Measurements from ENCODE around the gene JARID2. TPM values are rescaled to one million over a fixed set of nuclear protein-coding genes. Genes with fewer than 3 reads are reported as not detected.

JARID2 gene
- total RNA-seq, 2 donors from 2014 or later = 20.7 to 50.3 TPM

- no peaks in the 10 kb centered on the region for H3K27me3 Mint-ChIP-seq
- peak overlapping the region; percentile 71 for H3K4me3 Mint-ChIP-seq
- peaks cover 68% of the 10 kb centered on the region for H3K4me1 Mint-ChIP-seq
- no peak for ATAC-seq (replicated peaks)
- peaks cover 74% of the 10 kb centered on the region for H3K36me3 Mint-ChIP-seq (ENCODE audit: low read depth)
- no peaks in the 10 kb centered on the region for H3K9me3 Mint-ChIP-seq
- H3K27ac Mint-ChIP-seq = peak overlapping the region; percentile 91
Measured at GRCh38 chr6:15431762-15432483, 186.1 kb downstream of the JARID2 start.

GRCh38 chr6:15433511-15433861 is 187.6 kb downstream of the JARID2 start:
- peak overlapping the region; percentile 91 for H3K27ac Mint-ChIP-seq
- H3K9me3 Mint-ChIP-seq = no peaks in the 10 kb centered on the region
- ATAC-seq (replicated peaks) = no peak
- peaks cover 74% of the 10 kb centered on the region for H3K36me3 Mint-ChIP-seq (ENCODE audit: low read depth)
- peaks cover 75% of the 10 kb centered on the region for H3K4me1 Mint-ChIP-seq
- H3K4me3 Mint-ChIP-seq = peak overlapping the region; percentile 71
- H3K27me3 Mint-ChIP-seq = no peaks in the 10 kb centered on the region

- Mint-ChIP-seq H3K27me3 (no peaks in the 10 kb centered on the region), H3K4me1 (peaks cover 78% of the 10 kb centered on the region), H3K27ac (peak overlapping the region; percentile 91), H3K36me3 (ENCODE audit: low read depth) (peaks cover 74% of the 10 kb centered on the region), H3K9me3 (no peaks in the 10 kb centered on the region), H3K4me3 (peak overlapping the region; percentile 71)
- ATAC-seq (replicated peaks) = peak; percentile 49
Measured at GRCh38 chr6:15434263-15434662, 188.4 kb downstream of the JARID2 start.

GRCh38 chr6:15434823-15435380 is 189.0 kb downstream of the JARID2 start:
- H3K27ac Mint-ChIP-seq = peak overlapping the region; percentile 91
- H3K4me1 Mint-ChIP-seq = peaks cover 84% of the 10 kb centered on the region
- peak overlapping the region; percentile 71 for H3K4me3 Mint-ChIP-seq
- H3K27me3 Mint-ChIP-seq = no peaks in the 10 kb centered on the region
- peak; percentile 63 for ATAC-seq (replicated peaks)
- peaks cover 68% of the 10 kb centered on the region for H3K36me3 Mint-ChIP-seq (ENCODE audit: low read depth)
- H3K9me3 Mint-ChIP-seq = no peaks in the 10 kb centered on the region

- peaks cover 64% of the 10 kb centered on the region for H3K36me3 Mint-ChIP-seq (ENCODE audit: low read depth)
- peak overlapping the region; percentile 71 for H3K4me3 Mint-ChIP-seq
- peaks cover 83% of the 10 kb centered on the region for H3K4me1 Mint-ChIP-seq
- H3K27me3 Mint-ChIP-seq = no peaks in the 10 kb centered on the region
- ATAC-seq (replicated peaks) = no peak
- H3K9me3 Mint-ChIP-seq = no peaks in the 10 kb centered on the region
- peak overlapping the region; percentile 91 for H3K27ac Mint-ChIP-seq
Measured at GRCh38 chr6:15435468-15435867, 189.6 kb downstream of the JARID2 start.

- H3K4me1 Mint-ChIP-seq = peaks cover 83% of the 10 kb centered on the region
- H3K9me3 Mint-ChIP-seq = no peaks in the 10 kb centered on the region
- H3K4me3 Mint-ChIP-seq = peak overlapping the region; percentile 37
- H3K27ac Mint-ChIP-seq = peak overlapping the region; percentile 90
- H3K36me3 Mint-ChIP-seq (ENCODE audit: low read depth) = peaks cover 66% of the 10 kb centered on the region
- ATAC-seq (replicated peaks) = no peak
- no peaks in the 10 kb centered on the region for H3K27me3 Mint-ChIP-seq
Measured at GRCh38 chr6:15436451-15436850, 190.6 kb downstream of the JARID2 start.

GRCh38 chr6:15437090-15437635 is 191.3 kb downstream of the JARID2 start:
- no peaks in the 10 kb centered on the region for H3K27me3 Mint-ChIP-seq
- peak overlapping the region; percentile 37 for H3K4me3 Mint-ChIP-seq
- peak; percentile 22 for ATAC-seq (replicated peaks)
- H3K4me1 Mint-ChIP-seq = peaks cover 82% of the 10 kb centered on the region
- peak overlapping the region; percentile 90 for H3K27ac Mint-ChIP-seq
- no peaks in the 10 kb centered on the region for H3K9me3 Mint-ChIP-seq
- peaks cover 70% of the 10 kb centered on the region for H3K36me3 Mint-ChIP-seq (ENCODE audit: low read depth)

GRCh38 chr6:15439410-15440025 is 193.6 kb downstream of the JARID2 start:
- ATAC-seq (replicated peaks) = no peak
- peaks cover 65% of the 10 kb centered on the region for H3K4me1 Mint-ChIP-seq
- peaks cover 72% of the 10 kb centered on the region for H3K36me3 Mint-ChIP-seq (ENCODE audit: low read depth)
- peak overlapping the region; percentile 76 for H3K27ac Mint-ChIP-seq
- no peaks in the 10 kb centered on the region for H3K27me3 Mint-ChIP-seq
- peak overlapping the region; percentile 26 for H3K4me3 Mint-ChIP-seq
- H3K9me3 Mint-ChIP-seq = no peaks in the 10 kb centered on the region

GRCh38 chr6:15440040-15440439 is 194.2 kb downstream of the JARID2 start:
- no peaks in the 10 kb centered on the region for H3K9me3 Mint-ChIP-seq
- H3K36me3 Mint-ChIP-seq (ENCODE audit: low read depth) = peaks cover 71% of the 10 kb centered on the region
- peak overlapping the region; percentile 26 for H3K4me3 Mint-ChIP-seq
- peaks cover 60% of the 10 kb centered on the region for H3K4me1 Mint-ChIP-seq
- peak overlapping the region; percentile 76 for H3K27ac Mint-ChIP-seq
- H3K27me3 Mint-ChIP-seq = no peaks in the 10 kb centered on the region
- ATAC-seq (replicated peaks) = peak; percentile 3

GRCh38 chr6:15441215-15441868 is 195.5 kb downstream of the JARID2 start:
- H3K36me3 Mint-ChIP-seq (ENCODE audit: low read depth) = peaks cover 78% of the 10 kb centered on the region
- H3K27me3 Mint-ChIP-seq = no peaks in the 10 kb centered on the region
- H3K27ac Mint-ChIP-seq = no peak overlapping the region
- no peak overlapping the region for H3K4me3 Mint-ChIP-seq
- no peaks in the 10 kb centered on the region for H3K9me3 Mint-ChIP-seq
- peaks cover 62% of the 10 kb centered on the region for H3K4me1 Mint-ChIP-seq
- ATAC-seq (replicated peaks) = peak; percentile 52

- Mint-ChIP-seq H3K9me3 (no peaks in the 10 kb centered on the region), H3K4me3 (no peak overlapping the region), H3K4me1 (peaks cover 60% of the 10 kb centered on the region), H3K36me3 (ENCODE audit: low read depth) (peaks cover 77% of the 10 kb centered on the region), H3K27me3 (no peaks in the 10 kb centered on the region), H3K27ac (no peak overlapping the region)
- ATAC-seq (replicated peaks) = no peak
Measured at GRCh38 chr6:15441981-15442380, 196.1 kb downstream of the JARID2 start.

- Mint-ChIP-seq H3K4me1 (peaks cover 60% of the 10 kb centered on the region), H3K4me3 (no peak overlapping the region), H3K36me3 (ENCODE audit: low read depth) (peaks cover 77% of the 10 kb centered on the region), H3K27ac (no peak overlapping the region), H3K9me3 (no peaks in the 10 kb centered on the region), H3K27me3 (no peaks in the 10 kb centered on the region)
- ATAC-seq (replicated peaks) = no peak
Measured at GRCh38 chr6:15442467-15442866, 196.6 kb downstream of the JARID2 start.

GRCh38 chr6:15443119-15443830 is 197.4 kb downstream of the JARID2 start:
- Mint-ChIP-seq H3K4me3 (no peak overlapping the region), H3K27ac (peak overlapping the region; percentile 5), H3K9me3 (no peaks in the 10 kb centered on the region), H3K36me3 (ENCODE audit: low read depth) (peaks cover 74% of the 10 kb centered on the region), H3K4me1 (peaks cover 60% of the 10 kb centered on the region), H3K27me3 (no peaks in the 10 kb centered on the region)
- ATAC-seq (replicated peaks) = no peak
